NCI-H2196 (cell line): ENCODE data around the gene GDA.

ENCODE experiments used
- DNase-seq: peaks from one replicate; lab custom pipeline; 2025; ENCODE audit not compliant: unreplicated experiment; lab: John Stamatoyannopoulos, UW

GDA gene

DNA sequence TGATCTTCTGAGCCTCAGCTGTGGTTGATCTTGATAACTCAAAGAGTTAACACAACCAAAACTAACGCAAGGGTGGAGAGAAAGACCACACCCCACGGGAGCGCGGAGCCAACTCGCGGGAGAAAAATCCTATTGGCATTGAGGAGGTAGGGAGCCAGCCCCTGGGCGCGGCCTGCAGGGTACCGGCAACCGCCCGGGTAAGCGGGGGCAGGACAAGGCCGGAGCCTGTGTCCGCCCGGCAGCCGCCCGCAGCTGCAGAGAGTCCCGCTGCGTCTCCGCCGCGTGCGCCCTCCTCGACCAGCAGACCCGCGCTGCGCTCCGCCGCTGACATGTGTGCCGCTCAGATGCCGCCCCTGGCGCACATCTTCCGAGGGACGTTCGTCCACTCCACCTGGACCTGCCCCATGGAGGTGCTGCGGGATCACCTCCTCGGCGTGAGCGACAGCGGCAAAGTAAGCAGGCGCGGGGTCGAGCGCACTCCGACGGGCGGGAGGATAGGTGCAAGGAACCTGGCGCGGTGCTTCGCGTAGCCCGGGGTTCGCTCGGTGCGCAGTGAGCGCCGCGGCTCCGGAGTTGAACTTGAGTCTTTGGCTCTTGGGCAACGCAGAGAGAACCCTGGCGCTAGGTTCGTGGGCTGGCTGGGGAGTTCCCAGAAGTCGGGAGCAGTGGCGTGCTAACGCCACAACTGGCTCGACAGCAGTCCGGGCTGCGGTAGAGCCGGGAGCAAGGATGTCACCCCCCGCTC is at the start of gene GDA:
Gene GDA (plus strand): TSS at position 210 of the 745 bp plus-strand sequence. CDS start 120 bp downstream, at position 330.
- no peak for DNase-seq

GRCh38 chr9:72102520-72102919 is 46.7 kb upstream of the GDA start:
- DNase-seq = no peak

DNA sequence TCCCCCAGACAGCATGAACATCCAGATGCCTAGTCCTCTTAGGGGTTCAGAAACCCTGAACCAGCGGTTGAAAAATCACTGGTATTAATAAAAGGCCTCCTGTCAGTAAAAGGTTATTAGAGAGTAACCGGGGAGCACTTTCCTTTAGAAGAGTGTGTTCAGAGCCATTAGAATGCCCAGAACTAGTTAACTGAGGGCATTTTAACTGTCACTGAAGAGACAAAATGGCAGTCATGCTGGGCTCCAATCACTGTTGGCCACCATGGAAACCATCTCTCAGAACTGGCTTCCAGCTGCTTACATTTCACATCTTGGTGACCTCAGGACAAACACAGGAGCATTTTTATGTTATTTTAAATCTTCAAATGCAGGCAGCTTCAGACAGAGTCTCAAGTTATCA is 36.2 kb upstream of the GDA start:
- DNase-seq = no peak

- DNase-seq = no peak
These were observed 29.4 kb upstream of the GDA start for GRCh38 chr9:72119853-72120252.

- no peak for DNase-seq
These were observed 24.3 kb upstream of the GDA start for GRCh38 chr9:72124947-72125346.

- DNase-seq = no peak
These were observed 21.5 kb upstream of the GDA start for GRCh38 chr9:72127753-72128152.

DNA sequence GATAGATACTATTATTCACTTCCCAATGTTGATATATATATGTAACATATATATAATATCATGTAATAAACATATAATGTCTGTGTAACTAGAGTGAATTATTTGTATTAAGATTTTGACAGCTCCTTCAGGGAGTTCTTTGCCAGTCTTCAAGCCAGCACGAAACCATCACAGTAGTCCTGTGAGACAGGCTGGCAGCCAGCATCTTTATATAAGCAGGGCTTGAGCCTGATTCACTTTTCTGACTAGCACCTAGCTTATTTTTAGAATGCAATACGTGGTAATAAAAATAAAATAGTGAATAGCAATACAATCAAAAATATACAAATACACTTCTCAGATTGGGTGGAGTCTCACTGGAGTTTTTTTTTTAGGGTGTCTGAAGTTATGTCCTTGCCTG is 20.7 kb upstream of the GDA start:
- DNase-seq = no peak

DNA sequence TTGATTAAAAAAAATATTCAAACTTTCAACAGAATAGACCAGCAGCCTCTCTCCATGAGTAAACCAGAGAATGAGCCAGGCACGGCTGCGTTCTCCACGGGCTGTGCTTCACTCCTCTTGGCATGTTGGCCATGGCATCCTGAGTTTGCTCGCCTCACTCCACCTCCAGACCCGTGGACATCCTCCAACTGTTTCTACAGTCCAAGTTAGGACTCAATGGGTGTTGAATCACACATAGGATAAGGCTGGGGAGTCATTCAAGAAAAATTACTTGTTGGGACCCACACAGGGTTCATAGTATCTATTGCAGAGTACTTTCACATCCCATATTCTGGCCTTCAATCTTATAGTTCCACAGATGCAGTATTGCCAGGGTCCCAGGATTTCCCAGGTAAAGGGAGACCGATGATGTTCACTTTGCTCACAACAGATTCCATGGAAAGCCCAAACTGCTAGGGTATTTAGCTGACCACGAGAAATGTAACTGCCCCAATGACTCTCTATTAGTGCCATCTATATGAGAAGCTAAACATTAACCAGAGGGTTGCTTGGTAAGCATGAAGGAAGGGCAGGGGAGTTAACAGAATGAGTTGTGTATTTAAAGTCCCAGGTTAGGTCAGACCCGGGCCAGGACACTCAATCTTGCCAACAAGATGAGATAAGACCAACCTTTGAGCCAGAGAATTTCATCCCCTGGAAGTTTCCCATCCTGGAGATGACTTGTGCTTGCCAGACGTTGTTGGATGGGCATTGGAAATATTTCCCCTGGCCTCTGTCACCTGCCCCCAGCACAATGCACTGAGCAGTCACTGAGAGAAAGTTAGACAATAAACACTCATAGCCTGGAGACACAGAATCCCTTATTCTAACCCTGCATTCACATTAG is 19.7 kb upstream of the GDA start:
- no peak for DNase-seq

- no peak for DNase-seq
These were observed 18.9 kb upstream of the GDA start for GRCh38 chr9:72130321-72130720.

DNA sequence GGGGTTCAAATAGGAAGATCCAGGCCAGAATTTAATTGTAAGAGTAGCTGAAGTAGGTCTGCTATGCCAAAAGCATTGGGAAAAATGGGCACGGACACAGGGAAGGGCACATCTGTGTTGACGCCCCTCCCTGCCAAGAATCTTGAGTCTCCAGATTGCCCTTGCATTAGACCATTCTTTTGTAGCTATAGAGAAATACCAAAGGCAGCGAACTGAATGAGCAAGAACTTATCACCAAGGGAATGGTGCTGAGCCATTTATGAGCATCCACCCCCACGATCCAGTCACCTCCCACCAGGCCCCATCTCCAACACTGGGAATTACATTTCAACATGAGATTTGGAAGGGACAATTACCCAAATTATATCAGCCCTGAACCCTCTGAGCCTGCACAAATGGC is 18.0 kb upstream of the GDA start:
- DNase-seq = no peak

- DNase-seq = no peak
These were observed 17.2 kb upstream of the GDA start for GRCh38 chr9:72132052-72132451.

DNA sequence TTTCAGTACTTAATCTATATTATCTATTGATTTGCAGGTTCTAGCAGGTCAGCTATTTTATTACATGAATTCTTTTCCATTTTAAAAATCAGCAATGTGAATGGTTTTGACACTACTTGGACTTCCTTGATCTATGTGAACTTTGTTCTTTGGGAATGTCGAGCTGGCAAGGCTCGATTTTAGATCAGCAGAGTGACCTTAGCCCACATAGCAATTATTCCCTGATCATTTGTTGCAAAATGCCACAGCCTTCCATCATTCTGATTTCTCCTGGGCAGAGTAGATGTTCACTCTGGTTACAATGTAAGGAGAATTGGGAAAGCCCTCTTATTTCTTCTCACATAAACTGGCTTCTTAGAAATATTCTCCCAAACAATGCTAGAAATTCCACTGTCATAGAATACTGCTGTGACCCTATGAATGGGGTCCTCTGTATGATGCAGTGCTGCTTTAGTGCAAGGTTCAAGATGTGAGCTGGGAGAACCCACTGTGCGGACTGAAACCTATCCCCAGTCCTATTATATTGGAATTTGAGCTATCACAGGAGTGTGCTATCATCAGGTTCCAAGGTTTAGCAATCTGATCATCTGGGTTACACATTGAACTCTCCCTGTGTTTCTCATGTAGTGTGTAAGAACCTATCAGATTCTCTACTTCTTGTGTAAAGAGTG is 15.7 kb upstream of the GDA start:
- no peak for DNase-seq

DNA sequence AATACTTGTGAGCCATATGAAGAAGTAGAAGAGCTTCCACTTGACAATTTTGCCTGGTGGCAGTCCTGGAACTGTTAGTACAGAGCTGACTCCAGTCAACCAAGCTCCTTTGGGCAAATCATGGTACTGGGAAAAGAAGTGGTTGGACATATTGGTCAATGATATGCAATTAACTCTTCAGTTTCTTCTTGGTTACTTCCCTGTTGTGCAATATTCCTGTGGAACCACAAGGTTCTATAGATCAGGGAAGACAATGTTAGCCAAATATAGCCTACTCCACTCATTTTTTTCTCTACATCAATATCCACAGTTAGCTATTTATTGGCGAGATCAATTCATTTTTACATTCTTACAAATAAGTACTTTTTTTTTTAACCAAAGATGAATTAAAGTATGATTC is 14.4 kb upstream of the GDA start:
- no peak for DNase-seq

GRCh38 chr9:72137697-72138365 is 11.4 kb upstream of the GDA start:
- no peak for DNase-seq

GRCh38 chr9:72139226-72139625 is 10.0 kb upstream of the GDA start:
- no peak for DNase-seq

DNA sequence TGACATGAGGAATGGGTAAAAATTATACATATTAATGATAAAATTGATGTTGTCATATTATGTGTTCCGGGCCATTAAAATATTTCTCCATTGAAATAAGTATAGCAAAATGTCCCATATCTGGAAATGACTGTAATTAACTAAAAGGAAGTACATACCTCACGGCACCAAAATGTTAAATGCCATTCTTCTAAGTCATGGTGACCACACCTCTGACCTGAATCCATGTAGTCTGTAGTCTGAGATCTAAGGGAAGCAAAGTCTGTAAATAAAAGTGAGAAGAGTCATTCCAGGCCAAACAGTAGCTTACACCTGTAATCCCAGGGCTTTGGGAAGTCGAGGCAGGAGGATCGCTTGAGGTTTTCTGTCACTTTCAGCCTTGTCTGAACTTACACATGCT is 8.7 kb upstream of the GDA start:
- DNase-seq = no peak

DNA sequence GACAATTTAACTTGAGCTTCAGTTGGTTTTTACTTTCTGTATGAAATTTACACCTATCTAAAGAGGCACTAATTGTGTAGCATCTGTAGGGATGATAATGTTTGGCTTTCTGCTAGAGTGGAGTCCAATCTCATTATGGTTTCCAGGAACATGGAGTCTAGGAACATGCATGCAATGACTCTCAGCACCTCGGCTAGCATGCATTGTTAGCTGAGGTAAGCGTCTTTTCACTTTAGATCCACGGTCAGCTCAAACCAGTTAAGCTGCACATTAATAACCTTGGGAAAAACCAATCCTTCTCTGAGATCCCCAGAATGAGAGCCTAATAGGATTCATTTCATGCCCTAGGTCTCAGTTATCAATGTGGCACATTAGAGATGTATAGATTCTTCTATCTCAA is 7.8 kb upstream of the GDA start:
- no peak for DNase-seq

DNA sequence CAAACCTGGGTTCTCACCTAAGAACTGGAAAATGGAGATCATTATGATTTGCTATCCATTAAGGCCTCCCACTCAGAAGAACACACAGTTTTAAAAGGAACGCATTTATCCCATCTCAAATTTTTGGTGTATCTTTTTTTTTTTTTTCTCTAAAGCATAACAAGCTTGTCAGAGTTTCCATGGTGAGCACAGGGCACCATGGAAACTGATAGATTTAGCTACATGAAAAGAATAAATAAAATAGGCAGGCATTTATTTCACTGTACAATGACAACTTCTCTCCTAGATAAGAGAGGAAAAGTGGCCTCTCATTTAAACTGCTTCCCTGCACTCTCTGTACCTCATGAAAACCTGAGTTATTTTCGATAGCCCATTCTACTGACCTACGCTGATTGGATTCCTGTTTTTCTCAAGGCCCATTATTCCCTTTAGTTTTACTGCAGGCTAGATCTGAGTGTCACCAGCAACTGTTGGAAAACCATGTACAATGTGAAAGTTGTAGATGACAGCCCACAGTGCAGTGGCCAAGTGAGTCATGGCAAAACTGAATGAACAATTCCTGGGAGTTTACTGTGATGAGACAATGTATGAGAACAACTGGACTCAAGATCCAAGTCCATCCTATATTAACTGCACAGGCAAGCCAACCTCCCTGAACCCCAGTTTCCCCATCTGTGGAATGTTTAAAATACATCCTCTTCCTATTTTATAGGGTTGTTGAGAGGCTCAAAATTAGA is 4.3 kb upstream of the GDA start:
- no peak for DNase-seq

GRCh38 chr9:72145733-72146505 is 3.3 kb upstream of the GDA start:
- no peak for DNase-seq

- DNase-seq = no peak
These were observed 1.6 kb upstream of the GDA start for GRCh38 chr9:72147676-72148075.
